RWPE1 (cell line): ENCODE results near the gene KIF17.
A peak's percentile ranks its signal among the peaks of the same experiment; 100 is the strongest.

Source experiments
- CTCF ChIA-PET: fragments of 350-600 bp; sonication (Branson Sonifier 250); formaldehyde crosslinking; extraction: SDS; loops from one replicate; lab custom pipeline; 2021; lab: Yijun Ruan, JAX
- POLR2A ChIA-PET: fragments of 400-600 bp; formaldehyde crosslinking; extraction: SDS; loops from one replicate; lab custom pipeline; 2020; ENCODE audit warnings: antibody characterized with exemption; ENCODE audit not compliant: low non-redundant PET; lab: Yijun Ruan, JAX
- DNase-seq: peaks from one replicate; pipeline ENCODE4 v3.0.0; 2012; ENCODE audit warnings: low spot score
- H3K27ac ChIP-seq: fragments of 450-650 bp; 2 replicates; pipeline ENCODE4 v1.5.1; 2017
- TF ChIP-seq, protein P1 (sequence below): fragments of 450-650 bp; conservative IDR thresholded peaks from 2 replicates; pipeline ENCODE4 v1.5.1; 2017; ENCODE audit warnings: low read depth, mild to moderate bottlenecking

The KIF17 gene

DNA sequence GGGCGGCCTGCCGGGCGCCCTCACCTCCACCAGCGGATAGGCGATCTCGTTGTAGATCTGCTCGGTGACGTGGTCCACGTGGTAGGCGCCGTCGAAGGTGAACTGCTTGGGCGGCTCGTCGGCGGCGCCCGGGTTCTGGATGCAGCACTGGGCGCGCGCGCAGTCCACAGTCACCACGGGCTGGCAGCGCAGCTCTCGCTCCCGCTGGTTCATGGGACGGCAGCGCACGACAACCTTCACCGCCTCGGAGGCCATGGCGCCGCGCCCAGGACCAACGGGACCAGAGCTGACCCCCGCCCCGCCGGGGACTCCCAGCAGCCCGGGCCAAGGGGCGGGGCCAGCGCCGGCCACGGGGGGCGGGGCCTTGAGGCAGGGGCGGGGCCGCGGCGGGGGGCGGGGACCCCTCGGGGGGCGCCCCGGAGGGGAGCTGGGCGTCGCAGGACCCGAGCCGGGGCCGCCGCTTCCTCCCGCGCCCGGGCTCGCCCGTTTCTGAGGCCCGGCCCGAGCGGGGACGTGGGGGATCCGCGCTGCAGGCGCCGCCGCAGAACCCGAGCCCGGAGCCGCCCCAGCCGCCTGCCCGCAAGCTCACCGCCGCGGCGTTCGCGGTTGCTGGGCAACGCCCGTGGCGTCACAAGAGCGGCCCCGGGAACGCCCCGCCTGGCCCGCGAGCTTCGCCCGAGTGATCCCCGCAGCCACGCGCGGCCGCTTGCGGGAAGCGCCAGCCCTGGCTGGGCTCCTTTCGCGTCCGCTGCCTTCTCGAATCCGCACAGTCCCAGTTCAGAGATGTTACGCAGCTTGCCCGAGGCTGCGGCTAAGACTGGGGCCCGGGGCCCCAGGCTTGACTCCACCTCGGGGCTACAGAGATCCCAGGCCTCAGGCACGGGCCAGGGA, at the start of gene KIF17:
KIF17 (minus strand) TSS at position 556 of the 891 bp plus-strand sequence; CDS start at position 255, 301 bp downstream.
- peak; percentile 75 for DNase-seq
- ChIA-PET CTCF (no interaction called here), POLR2A (no interaction called here)
- TF ChIP-seq, protein P1, sequence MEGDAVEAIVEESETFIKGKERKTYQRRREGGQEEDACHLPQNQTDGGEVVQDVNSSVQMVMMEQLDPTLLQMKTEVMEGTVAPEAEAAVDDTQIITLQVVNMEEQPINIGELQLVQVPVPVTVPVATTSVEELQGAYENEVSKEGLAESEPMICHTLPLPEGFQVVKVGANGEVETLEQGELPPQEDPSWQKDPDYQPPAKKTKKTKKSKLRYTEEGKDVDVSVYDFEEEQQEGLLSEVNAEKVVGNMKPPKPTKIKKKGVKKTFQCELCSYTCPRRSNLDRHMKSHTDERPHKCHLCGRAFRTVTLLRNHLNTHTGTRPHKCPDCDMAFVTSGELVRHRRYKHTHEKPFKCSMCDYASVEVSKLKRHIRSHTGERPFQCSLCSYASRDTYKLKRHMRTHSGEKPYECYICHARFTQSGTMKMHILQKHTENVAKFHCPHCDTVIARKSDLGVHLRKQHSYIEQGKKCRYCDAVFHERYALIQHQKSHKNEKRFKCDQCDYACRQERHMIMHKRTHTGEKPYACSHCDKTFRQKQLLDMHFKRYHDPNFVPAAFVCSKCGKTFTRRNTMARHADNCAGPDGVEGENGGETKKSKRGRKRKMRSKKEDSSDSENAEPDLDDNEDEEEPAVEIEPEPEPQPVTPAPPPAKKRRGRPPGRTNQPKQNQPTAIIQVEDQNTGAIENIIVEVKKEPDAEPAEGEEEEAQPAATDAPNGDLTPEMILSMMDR = no peak
- H3K27ac ChIP-seq = peak within 1 kb of the TSS; percentile 26

DNA sequence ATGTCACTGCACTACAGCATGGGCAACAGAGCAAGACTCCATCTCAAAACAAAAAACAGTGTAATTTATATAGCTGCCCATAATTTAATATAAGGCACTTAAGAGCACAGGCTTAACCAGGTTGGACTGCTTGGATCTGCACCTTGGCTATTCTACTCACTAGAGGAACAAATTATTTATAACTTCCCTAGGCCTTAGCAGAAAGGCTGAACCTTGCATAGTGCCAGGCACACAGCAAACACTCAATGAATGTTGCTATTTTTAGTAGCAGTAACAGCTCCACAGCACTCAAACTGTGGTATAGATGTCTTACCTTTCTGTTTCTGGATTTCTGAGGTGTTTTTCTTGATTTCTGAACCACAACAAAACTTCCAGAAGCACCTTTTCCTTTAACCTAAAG, 49.5 kb upstream of the KIF17 start:
- POLR2A ChIA-PET = no interaction called here
- H3K27ac ChIP-seq = peak overlapping the region; percentile 27; the same call in 1 of the 2 replicates
- DNase-seq = no peak
- TF ChIP-seq, protein P1 = no peak
- CTCF ChIA-PET = interaction anchor here (0.7 kb wide), 1 partner anchor 57 kb away, joined by 4 read pairs; no protein-coding TSS in a partner anchor

DNA sequence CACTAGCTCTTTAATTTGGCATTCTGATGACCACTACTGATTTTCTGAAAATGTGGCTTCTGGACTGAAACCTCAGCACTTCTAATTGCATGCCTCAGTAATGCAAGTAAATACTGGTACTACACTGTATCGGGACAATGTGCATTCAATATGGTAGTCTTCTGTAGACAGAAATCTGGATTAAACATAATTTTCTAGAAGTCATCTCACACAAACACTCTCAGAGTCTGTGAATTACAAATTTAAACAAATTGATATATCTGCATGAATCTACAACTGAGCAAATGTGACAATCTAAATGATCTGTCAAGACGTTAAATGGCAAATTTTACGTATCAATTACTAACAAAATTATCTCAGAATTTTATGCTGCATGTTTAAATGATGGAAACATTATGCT, 45.6 kb upstream of the KIF17 start:
- TF ChIP-seq, protein P1 = no peak
- no peak for DNase-seq
- ChIA-PET POLR2A (no interaction called here), CTCF (no interaction called here)
- no peak overlapping the region for H3K27ac ChIP-seq

DNA sequence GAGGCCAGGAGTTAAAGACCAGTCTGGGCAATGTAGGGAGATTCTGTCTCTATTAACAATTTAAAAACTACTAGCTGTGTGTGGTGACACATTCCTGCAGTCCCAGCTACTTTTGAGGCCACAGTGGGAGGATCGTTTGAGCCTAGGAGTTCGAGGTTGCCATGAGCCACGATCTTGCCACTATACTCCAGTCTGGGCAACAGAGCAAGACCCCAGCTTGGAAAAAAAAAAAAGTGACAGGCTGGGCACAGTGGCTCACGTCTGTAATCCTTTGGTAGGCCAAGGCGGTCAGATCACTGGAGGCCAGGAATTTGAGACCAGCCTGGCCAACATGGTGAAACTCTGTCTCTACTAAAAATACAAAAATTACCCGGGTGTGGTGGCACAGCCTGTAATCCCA, 42.5 kb upstream of the KIF17 start:
- H3K27ac ChIP-seq = peak overlapping the region; percentile 30
- TF ChIP-seq, protein P1 = no peak
- ChIA-PET POLR2A (no interaction called here), CTCF (interaction anchor here (0.6 kb wide), 1 partner anchor 13 kb away, joined by 3 read pairs; no protein-coding TSS in a partner anchor)
- DNase-seq = no peak

DNA sequence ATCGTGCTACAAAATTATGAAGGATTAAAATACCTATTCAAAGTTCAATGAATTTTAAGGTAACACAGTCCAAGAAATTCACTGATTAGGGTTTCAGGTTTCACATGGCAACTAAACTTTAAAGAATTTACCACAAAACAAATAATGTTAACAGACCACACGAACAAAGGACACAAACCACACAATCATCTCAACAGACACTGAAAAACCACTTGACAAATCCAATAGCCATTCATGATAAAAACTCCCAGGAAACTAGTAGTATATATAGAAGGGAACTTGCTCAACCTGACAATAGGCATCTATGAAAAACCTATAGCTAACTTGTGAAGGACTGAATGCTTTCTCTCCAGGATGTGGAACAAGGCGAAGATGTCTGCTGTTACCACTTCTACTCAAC, 35.8 kb upstream of the KIF17 start:
- no peak overlapping the region for H3K27ac ChIP-seq
- POLR2A ChIA-PET = no interaction called here
- CTCF ChIA-PET = interaction anchor here (0.6 kb wide), 1 partner anchor 626 kb away, joined by 4 read pairs; no protein-coding TSS in a partner anchor
- TF ChIP-seq, protein P1 = no peak
- no peak for DNase-seq

DNA sequence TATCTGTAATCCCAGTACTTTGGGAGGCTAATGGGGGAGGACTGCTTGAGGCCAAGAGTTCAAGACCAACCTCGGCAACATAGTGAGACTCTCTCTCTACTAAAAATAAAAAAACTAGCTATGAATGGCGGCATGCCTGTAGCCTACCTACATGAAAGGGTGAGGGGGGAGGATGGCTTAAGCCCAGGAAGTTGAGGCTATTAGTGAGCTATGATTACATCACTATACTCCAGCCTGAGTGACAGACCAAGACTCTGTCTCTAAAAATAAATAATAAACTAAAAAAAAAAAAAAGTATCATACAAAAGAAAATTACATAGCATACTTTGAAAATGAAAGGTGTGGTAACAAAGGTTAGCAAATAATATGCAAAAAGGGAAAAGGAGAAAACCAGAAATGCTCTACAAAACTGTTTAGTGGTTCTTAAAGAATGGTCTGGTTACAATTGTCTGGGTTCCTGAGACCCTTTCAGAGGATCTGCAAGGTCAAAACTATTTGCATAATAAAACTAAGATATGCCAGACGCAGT, 33.7 kb upstream of the KIF17 start:
- CTCF ChIA-PET = no interaction called here
- peak overlapping the region; percentile 27; the same call in 1 of the 2 replicates for H3K27ac ChIP-seq
- POLR2A ChIA-PET = no interaction called here
- TF ChIP-seq, protein P1 = no peak
- DNase-seq = no peak
